ENCODE measurements around the gene LRRC8C.

The LRRC8C gene

GRCh38 chr1:89723863-89724262 is 90.9 kb downstream of the LRRC8C start:
- DNase-seq (ENCODE audit: low read depth): no peak
- TF ChIP-seq, protein P1, sequence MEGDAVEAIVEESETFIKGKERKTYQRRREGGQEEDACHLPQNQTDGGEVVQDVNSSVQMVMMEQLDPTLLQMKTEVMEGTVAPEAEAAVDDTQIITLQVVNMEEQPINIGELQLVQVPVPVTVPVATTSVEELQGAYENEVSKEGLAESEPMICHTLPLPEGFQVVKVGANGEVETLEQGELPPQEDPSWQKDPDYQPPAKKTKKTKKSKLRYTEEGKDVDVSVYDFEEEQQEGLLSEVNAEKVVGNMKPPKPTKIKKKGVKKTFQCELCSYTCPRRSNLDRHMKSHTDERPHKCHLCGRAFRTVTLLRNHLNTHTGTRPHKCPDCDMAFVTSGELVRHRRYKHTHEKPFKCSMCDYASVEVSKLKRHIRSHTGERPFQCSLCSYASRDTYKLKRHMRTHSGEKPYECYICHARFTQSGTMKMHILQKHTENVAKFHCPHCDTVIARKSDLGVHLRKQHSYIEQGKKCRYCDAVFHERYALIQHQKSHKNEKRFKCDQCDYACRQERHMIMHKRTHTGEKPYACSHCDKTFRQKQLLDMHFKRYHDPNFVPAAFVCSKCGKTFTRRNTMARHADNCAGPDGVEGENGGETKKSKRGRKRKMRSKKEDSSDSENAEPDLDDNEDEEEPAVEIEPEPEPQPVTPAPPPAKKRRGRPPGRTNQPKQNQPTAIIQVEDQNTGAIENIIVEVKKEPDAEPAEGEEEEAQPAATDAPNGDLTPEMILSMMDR (conservative IDR thresholded peaks at IDR 0.05; ENCODE audit: low read depth, low read length): no peak

DNA sequence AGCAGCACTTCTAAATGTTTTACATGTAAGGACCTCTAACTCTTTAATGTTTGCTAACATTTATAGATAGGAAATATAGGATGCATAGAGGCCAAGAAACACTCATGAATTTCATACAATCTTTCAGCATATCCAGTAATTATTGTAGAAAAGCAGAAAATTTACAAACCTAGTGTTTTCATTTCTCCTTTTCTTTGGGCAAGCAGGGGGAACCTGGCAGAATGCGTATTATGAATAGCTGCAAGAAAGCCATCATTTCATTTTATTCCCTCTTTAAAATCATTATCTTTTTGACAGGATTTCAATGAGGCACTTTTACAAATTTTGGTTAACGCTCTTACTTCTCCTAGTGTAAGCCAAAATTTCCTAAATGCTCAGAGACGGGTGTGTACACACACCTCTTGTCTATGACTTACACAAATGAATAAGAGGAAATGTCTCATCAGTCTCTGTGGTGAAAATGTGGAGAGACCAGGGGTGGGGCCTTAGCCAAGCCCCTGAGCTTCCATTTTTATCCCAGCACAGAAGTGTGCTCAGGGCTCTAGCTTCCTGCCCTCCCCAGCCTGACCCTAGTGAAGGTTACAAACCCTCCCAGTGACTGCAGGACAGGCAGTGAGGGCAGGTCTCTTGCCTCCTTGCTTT is 91.6 kb downstream of the LRRC8C start:
- TF ChIP-seq, protein P1 (conservative IDR thresholded peaks at IDR 0.05; ENCODE audit: low read depth, low read length): no peak
- H3K4me3 ChIP-seq (ENCODE audit: low read length): no peak overlapping the region

More at GRCh38 chr1:89723863-89724262, 90.9 kb downstream of the LRRC8C start:
- H3K4me3 ChIP-seq (ENCODE audit: low read length): no peak overlapping the region

GRCh38 chr1:89725011-89725370 is 92.1 kb downstream of the LRRC8C start:
- no peak overlapping the region for H3K4me3 ChIP-seq (ENCODE audit: low read length)
- no peak for DNase-seq (ENCODE audit: low read depth)
- TF ChIP-seq, protein P1 (conservative IDR thresholded peaks at IDR 0.05; ENCODE audit: low read depth, low read length): no peak

More for the DNA sequence above, 91.6 kb downstream of the LRRC8C start:
- no peak for DNase-seq (ENCODE audit: low read depth)

DNA sequence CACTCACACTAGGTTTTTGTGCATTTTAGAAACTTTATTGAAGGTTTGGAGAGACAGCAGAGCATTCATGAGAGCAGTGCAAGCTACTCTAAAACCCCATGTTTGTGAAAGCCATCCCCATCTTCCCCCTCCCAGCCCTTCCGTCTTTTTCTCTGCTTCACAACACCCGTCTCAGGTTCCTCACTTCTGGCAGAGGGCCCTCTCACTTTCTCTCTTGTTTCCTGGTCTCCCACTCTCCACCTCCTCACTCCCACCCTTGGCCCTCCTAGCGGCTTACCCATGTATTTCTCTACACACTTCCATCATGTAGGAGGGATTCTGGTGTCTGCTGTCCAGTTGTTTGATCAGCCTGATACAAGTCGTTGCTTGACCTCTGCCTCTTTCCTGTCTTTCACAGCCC is 92.7 kb downstream of the LRRC8C start:
- DNase-seq (ENCODE audit: low read depth): no peak
- H3K4me3 ChIP-seq (ENCODE audit: low read length): no peak overlapping the region
- TF ChIP-seq, protein P1 (conservative IDR thresholded peaks at IDR 0.05; ENCODE audit: low read depth, low read length): no peak

GRCh38 chr1:89727517-89728312 is 94.8 kb downstream of the LRRC8C start:
- TF ChIP-seq, protein P1 (conservative IDR thresholded peaks at IDR 0.05; ENCODE audit: low read depth, low read length): no peak
- H3K4me3 ChIP-seq (ENCODE audit: low read length): no peak overlapping the region
- no peak for DNase-seq (ENCODE audit: low read depth)

DNA sequence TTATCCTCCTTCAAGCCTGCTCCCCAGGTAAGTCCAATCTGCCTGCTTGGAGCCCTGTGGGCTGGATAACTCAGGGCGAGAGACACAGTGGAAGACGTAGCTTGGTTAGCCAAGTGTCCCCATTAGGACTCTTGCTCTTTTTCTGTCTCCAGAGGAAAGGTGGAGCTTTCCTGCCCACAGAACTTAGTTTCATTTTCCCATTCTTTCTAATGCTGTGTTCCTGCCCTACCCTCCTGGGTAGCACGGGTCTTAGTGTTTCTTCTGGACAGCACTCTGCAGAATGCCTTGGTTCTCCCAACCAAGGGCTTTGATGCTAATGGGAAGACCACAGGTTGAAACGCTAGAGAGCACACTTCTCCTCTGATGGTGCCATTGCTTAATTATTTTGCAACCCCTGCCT is 95.5 kb downstream of the LRRC8C start:
- DNase-seq (ENCODE audit: low read depth): no peak
- TF ChIP-seq, protein P1 (conservative IDR thresholded peaks at IDR 0.05; ENCODE audit: low read depth, low read length): no peak
- H3K4me3 ChIP-seq (ENCODE audit: low read length): no peak overlapping the region

DNA sequence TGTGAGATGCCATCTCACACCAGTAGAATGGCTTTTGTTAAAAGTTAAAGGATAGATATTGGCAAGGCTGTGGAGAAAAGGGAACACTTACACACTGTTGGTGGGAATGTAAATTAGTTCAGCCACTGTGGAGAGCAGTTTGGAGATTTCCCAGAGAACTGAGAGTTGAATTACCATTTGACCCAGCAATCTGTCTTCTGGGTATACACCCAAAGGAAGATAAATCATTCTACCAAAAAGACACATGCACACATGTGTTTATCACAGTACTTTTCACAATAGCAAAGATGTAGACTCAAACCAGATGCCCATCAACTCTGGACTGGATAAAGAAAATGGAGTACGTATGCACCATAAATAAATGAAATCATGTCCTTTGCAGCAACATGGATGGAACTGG is 99.3 kb downstream of the LRRC8C start:
- no peak for DNase-seq (ENCODE audit: low read depth)
- TF ChIP-seq, protein P1 (conservative IDR thresholded peaks at IDR 0.05; ENCODE audit: low read depth, low read length): no peak
- H3K4me3 ChIP-seq (ENCODE audit: low read length): no peak overlapping the region

Measured in retinal pigment epithelial cell (primary cell).